IMR-90 (cell line): ENCODE data around the gene FADS6. TPM values are rescaled to one million over a fixed set of nuclear protein-coding genes. Genes with fewer than 3 reads are reported as not detected.

Experiments used
- ATAC-seq: fragments of 200-7000 bp; cut with Tn5 transposase; 2 replicates; pipeline ENCODE4 v1.9.1; 2020; ENCODE audit warnings: low read depth, mild to moderate bottlenecking, moderate library complexity
- BruUV-seq: library from RNA; stranded (reverse); fragments of 400-500 nt; replicated peaks from 2 replicates; lab custom pipeline; 2021; lab: Mats Ljungman, UMichigan
- CTCF ChIA-PET: fragments of 300-600 bp; formaldehyde crosslinking; extraction: SDS; loops from one replicate; lab custom pipeline; 2021; ENCODE audit warnings: antibody characterized with exemption; lab: Yijun Ruan, JAX
- POLR2A ChIA-PET: fragments of 300-600 bp; sonication (Branson Sonifier 250); formaldehyde crosslinking; loops from one replicate; lab custom pipeline; 2022; ENCODE audit warnings: antibody characterized with exemption; ENCODE audit not compliant: unreplicated experiment; lab: Charles Lee
- DNase-seq: peaks from one replicate; pipeline ENCODE4 v3.0.0; 2013
- H2AFZ ChIP-seq: replicated peaks from 2 replicates; pipeline ENCODE3; 2013; ENCODE audit warnings: low read length, mild to moderate bottlenecking; ENCODE audit not compliant: poor library complexity
- H2AK5ac ChIP-seq: 2 replicates; pipeline ENCODE4 v1.6.1; 2013; ENCODE audit warnings: low read depth, low read length, inconsistent platforms
- H2AK9ac ChIP-seq: replicated peaks from 2 replicates; pipeline ENCODE3; 2013; ENCODE audit warnings: mild to moderate bottlenecking, low read depth, low read length, moderate library complexity; ENCODE audit not compliant: poor library complexity
- H2BK120ac ChIP-seq: 2 replicates; pipeline ENCODE4 v1.6.1; 2013; ENCODE audit warnings: low read depth, low read length, inconsistent platforms
- H2BK15ac ChIP-seq: 3 replicates; pipeline ENCODE4 v1.6.1; 2013; ENCODE audit warnings: low read depth, low read length, inconsistent platforms
- H2BK20ac ChIP-seq: 2 replicates; pipeline ENCODE4 v1.6.1; 2013; ENCODE audit warnings: low read depth, mild to moderate bottlenecking, inconsistent platforms, low read length, moderate library complexity
- H2BK5ac ChIP-seq: 2 replicates; pipeline ENCODE4 v1.6.1; 2013; ENCODE audit warnings: mild to moderate bottlenecking, low read depth, low read length, inconsistent platforms; ENCODE audit not compliant: poor library complexity, severe bottlenecking
- H3K14ac ChIP-seq: replicated peaks from 2 replicates; pipeline ENCODE4 v1.6.1; 2013; ENCODE audit warnings: low read depth, low read length, inconsistent platforms
- H3K18ac ChIP-seq: 2 replicates; pipeline ENCODE4 v1.6.1; 2013; ENCODE audit warnings: low read depth, low read length, control low read depth
- H3K23ac ChIP-seq: 2 replicates; pipeline ENCODE4 v1.6.1; 2013; ENCODE audit warnings: low read depth, low read length, inconsistent platforms
- H3K27ac ChIP-seq: 2 replicates; pipeline ENCODE4 v1.5.1; 2013; ENCODE audit warnings: mild to moderate bottlenecking, control low read depth, low read length; ENCODE audit not compliant: insufficient read depth
- H3K27me3 ChIP-seq: 2 replicates; pipeline ENCODE4 v1.6.1; 2013; ENCODE audit warnings: low read length; ENCODE audit not compliant: control insufficient read depth, insufficient read depth
- H3K36me3 ChIP-seq: 2 replicates; pipeline ENCODE4 v1.6.1; 2013; ENCODE audit warnings: low read length, mixed read lengths; ENCODE audit not compliant: control insufficient read depth, insufficient read depth
- H3K4ac ChIP-seq: 2 replicates; pipeline ENCODE4 v1.6.1; 2013; ENCODE audit warnings: low read depth, low read length, inconsistent platforms
- H3K4me1 ChIP-seq: 2 replicates; pipeline ENCODE4 v1.6.1; 2013; ENCODE audit warnings: low read length, mixed read lengths; ENCODE audit not compliant: control insufficient read depth, insufficient read depth
- H3K4me2 ChIP-seq: 2 replicates; pipeline ENCODE4 v1.6.1; 2013; ENCODE audit warnings: low read depth, mild to moderate bottlenecking, control low read depth, low read length, moderate library complexity
- H3K4me3 ChIP-seq: 2 replicates; pipeline ENCODE4 v1.5.1; 2013; ENCODE audit warnings: low read depth, mild to moderate bottlenecking, control low read depth, low read length, moderate library complexity; ENCODE audit not compliant: insufficient read depth
- H3K56ac ChIP-seq: 2 replicates; pipeline ENCODE4 v1.6.1; 2013; ENCODE audit warnings: low read length, inconsistent platforms; ENCODE audit not compliant: insufficient read depth; ENCODE audit errors: extremely low read depth
- H3K79me1 ChIP-seq, 2 experiments: 2 replicates each; pipeline ENCODE4 v1.6.1; 2013; ENCODE audit warnings: low read length in 2 of 2, inconsistent platforms in 1 of 2, low read depth in 1 of 2
- H3K9ac ChIP-seq: 2 replicates; pipeline ENCODE4 v1.6.1; 2013; ENCODE audit warnings: low read depth, low read length, control low read depth
- H3K9me1 ChIP-seq: 2 replicates; pipeline ENCODE4 v1.6.1; 2013; ENCODE audit warnings: low read length, inconsistent platforms; ENCODE audit not compliant: insufficient read depth
- H3K9me3 ChIP-seq: 2 replicates; pipeline ENCODE4 v1.6.1; 2013; ENCODE audit warnings: low read length; ENCODE audit not compliant: control insufficient read depth, insufficient read depth
- H4K20me1 ChIP-seq: 2 replicates; pipeline ENCODE4 v1.6.1; 2013; ENCODE audit warnings: low read length, inconsistent platforms; ENCODE audit not compliant: insufficient read depth
- H4K5ac ChIP-seq: 2 replicates; pipeline ENCODE4 v1.6.1; 2013; ENCODE audit warnings: mild to moderate bottlenecking, low read depth, low read length, control low read depth
- H4K8ac ChIP-seq, 2 experiments: 2 replicates each; pipeline ENCODE4 v1.6.1; 2013; ENCODE audit warnings: low read depth in 2 of 2, low read length in 2 of 2, control low read depth in 1 of 2, inconsistent platforms in 1 of 2
- H4K91ac ChIP-seq: 2 replicates; pipeline ENCODE4 v1.6.1; 2013; ENCODE audit warnings: low read depth, low read length, inconsistent platforms; ENCODE audit not compliant: insufficient read depth
- BHLHE40 ChIP-seq: fragments of 150-350 bp; IDR thresholded peaks from 2 replicates; pipeline ENCODE4 v1.6.1; 2016; ENCODE audit warnings: mild to moderate bottlenecking, low read depth, low read length
- CEBPB ChIP-seq: IDR thresholded peaks from 2 replicates; pipeline ENCODE4 v1.6.1; 2012; ENCODE audit warnings: low read depth, low read length, improper control_type of control experiment
- CHD1 ChIP-seq: IDR thresholded peaks from 2 replicates; pipeline ENCODE4 v1.6.1; 2012; ENCODE audit warnings: low read depth, low read length, improper control_type of control experiment
- ELK1 ChIP-seq: fragments of 150-350 bp; IDR thresholded peaks from 2 replicates; pipeline ENCODE4 v1.6.1; 2016; ENCODE audit warnings: low read depth, mild to moderate bottlenecking, low read length, moderate library complexity, borderline replicate concordance
- FOS ChIP-seq: fragments of 150-350 bp; IDR thresholded peaks from 2 replicates; pipeline ENCODE4 v1.6.1; 2016; ENCODE audit warnings: low read depth, low read length
- MAFK ChIP-seq: IDR thresholded peaks from 2 replicates; pipeline ENCODE4 v1.6.1; 2012; ENCODE audit warnings: low read depth, low read length, improper control_type of control experiment
- MAZ ChIP-seq: IDR thresholded peaks from 2 replicates; pipeline ENCODE4 v1.6.1; 2012; ENCODE audit warnings: low read depth, mild to moderate bottlenecking, low read length, improper control_type of control experiment, moderate library complexity, borderline replicate concordance
- MXI1 ChIP-seq: IDR thresholded peaks from 2 replicates; pipeline ENCODE4 v1.6.1; 2012; ENCODE audit warnings: low read depth, mild to moderate bottlenecking, low read length, moderate library complexity, borderline replicate concordance
- NFE2L2 ChIP-seq: fragments of 150-350 bp; IDR thresholded peaks from 2 replicates; pipeline ENCODE4 v1.6.1; 2016; ENCODE audit warnings: low read depth, mild to moderate bottlenecking, low read length
- POLR2A ChIP-seq: IDR thresholded peaks from 2 replicates; pipeline ENCODE4 v1.6.1; 2012; ENCODE audit warnings: mild to moderate bottlenecking, low read depth, low read length
- RAD21 ChIP-seq: IDR thresholded peaks from 2 replicates; pipeline ENCODE4 v1.6.1; 2012; ENCODE audit warnings: low read length, improper control_type of control experiment
- RCOR1 ChIP-seq: IDR thresholded peaks from 2 replicates; pipeline ENCODE4 v1.6.1; 2012; ENCODE audit warnings: mild to moderate bottlenecking, low read length, improper control_type of control experiment; ENCODE audit not compliant: insufficient replicate concordance
- WGBS, 2 experiments: methylation state at CpG; one replicate each; pipeline versions ENCODE4 v1.1.5 to v1.1.7; 2013; ENCODE audit warnings: missing lambda C conversion rate in 2 of 2; ENCODE audit not compliant: insufficient read length in 1 of 2; ENCODE audit errors: extremely low coverage in 2 of 2; 5-methylcytosine and 5-hydroxymethylcytosine counted together
- dilution Hi-C: fragments of 300-500 bp; cut with HindIII; formaldehyde crosslinking; loops from one replicate; pipeline ENCODE4 v1.14.3; 2018; ENCODE audit warnings: low sequenced_read_pairs; ENCODE audit not compliant: unreplicated experiment
- in situ Hi-C: fragments of 300-500 bp; cut with MboI; formaldehyde crosslinking; loops from 3 replicates; pipeline ENCODE4 v1.14.3; 2019; ENCODE audit warnings: low sequenced_read_pairs, inconsistent platforms, mixed read lengths
- intact Hi-C: fragments of 100-400 bp; cut with micrococcal nuclease; formaldehyde crosslinking; loops from 2 replicates; pipeline ENCODE4 v1.10.0; 2022
- polyA plus RNA-seq, 3 experiments: library from polyadenylated mRNA; depleted of rRNA; stranded (reverse); fragments of >200 nt; gene quantifications; 2 replicates each; pipeline ENCODE4 v1.2.3, GENCODE V29; 2012; ENCODE audit warnings: low replicate concordance in 1 of 3
- total RNA-seq: library from RNA; depleted of rRNA; stranded (reverse); fragments of >200 nt; gene quantifications from 2 replicates; pipeline ENCODE4 v1.2.3, GENCODE V29; 2012
- TF ChIP-seq, protein P1 (sequence below): fragments of 150-350 bp; IDR thresholded peaks from 2 replicates; pipeline ENCODE4 v1.6.1; 2017; ENCODE audit warnings: mild to moderate bottlenecking, antibody characterized with exemption, low read length, low read depth
- TF ChIP-seq, protein P2 (sequence below): conservative IDR thresholded peaks from 2 replicates; pipeline ENCODE4 v1.5.1; 2012; ENCODE audit warnings: mild to moderate bottlenecking, low read depth, low read length, improper control_type of control experiment

The FADS6 gene
- total and polyA plus RNA-seq, 2 of the 4 experiments (the other 2 are of a cell fraction): not detected

DNA sequence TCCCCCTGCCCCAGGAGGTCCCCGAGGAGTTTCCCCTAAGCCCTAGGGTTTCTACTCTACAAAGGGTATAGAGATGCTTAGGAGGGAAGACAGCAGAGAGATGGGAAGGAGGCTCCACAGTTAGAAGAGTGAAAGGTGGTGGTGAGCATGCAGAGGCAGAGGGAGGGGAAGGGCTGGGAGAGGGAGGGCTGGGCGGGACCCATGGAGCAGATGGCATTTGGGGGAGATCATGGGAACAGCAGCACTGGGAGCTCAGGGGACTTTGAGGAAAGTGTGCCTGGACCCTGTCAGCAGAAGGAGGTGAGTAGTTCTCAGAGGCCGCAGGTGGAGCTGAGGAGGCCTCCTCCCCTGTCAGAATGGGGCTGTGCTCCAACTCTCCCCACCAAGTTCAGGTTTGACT is 41.6 kb upstream of the FADS6 start:
- Histone ChIP-seq H2BK15ac (no peak overlapping the region), H3K36me3 (no peaks in the 10 kb centered on the region), H3K18ac (no peak overlapping the region), H4K91ac (no peak overlapping the region), H2AK5ac (no peak overlapping the region), H3K9ac (no peak overlapping the region), H3K9me1 (no peaks in the 10 kb centered on the region), H4K20me1 (no peaks in the 10 kb centered on the region), H3K4me3 (no peak overlapping the region), H3K27me3 (peaks cover 73% of the 10 kb centered on the region), H3K79me1 (no peaks in the 10 kb centered on the region), H2AK9ac (no peak overlapping the region), H2BK5ac (no peak overlapping the region), H3K4me2 (no peak overlapping the region), H3K23ac (no peak overlapping the region), H3K9me3 (no peaks in the 10 kb centered on the region), H2AFZ (no peak overlapping the region), H3K56ac (no peak overlapping the region), H3K4me1 (peaks cover 2% of the 10 kb centered on the region; the same call in 1 of the 2 replicates), H3K4ac (no peak overlapping the region), H4K5ac (no peak overlapping the region), H3K27ac (no peak overlapping the region), H3K14ac (no peak overlapping the region), H4K8ac (no peak overlapping the region), H2BK120ac (no peak overlapping the region), H2BK20ac (no peak overlapping the region)
- dilution Hi-C loops: no loop called here
- WGBS, 2 experiments: no CpG with 5 or more reads among the region's 3 CpGs
- BruUV-seq: no TSS peak
- no peak for DNase-seq
- POLR2A ChIA-PET: no interaction called here
- in situ Hi-C loops: no loop called here
- intact Hi-C loops: no loop called here
- ATAC-seq: no peak
- CTCF ChIA-PET: no interaction called here
- TF ChIP-seq POLR2A (no peak), BHLHE40 (no peak), MXI1 (no peak), ELK1 (no peak), FOS (no peak), CHD1 (no peak), MAFK (no peak), RCOR1 (no peak), CEBPB (no peak), RAD21 (no peak), NFE2L2 (no peak), MAZ (no peak)
- TF ChIP-seq, protein P1, sequence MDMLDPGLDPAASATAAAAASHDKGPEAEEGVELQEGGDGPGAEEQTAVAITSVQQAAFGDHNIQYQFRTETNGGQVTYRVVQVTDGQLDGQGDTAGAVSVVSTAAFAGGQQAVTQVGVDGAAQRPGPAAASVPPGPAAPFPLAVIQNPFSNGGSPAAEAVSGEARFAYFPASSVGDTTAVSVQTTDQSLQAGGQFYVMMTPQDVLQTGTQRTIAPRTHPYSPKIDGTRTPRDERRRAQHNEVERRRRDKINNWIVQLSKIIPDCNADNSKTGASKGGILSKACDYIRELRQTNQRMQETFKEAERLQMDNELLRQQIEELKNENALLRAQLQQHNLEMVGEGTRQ: no peak
- TF ChIP-seq, protein P2, sequence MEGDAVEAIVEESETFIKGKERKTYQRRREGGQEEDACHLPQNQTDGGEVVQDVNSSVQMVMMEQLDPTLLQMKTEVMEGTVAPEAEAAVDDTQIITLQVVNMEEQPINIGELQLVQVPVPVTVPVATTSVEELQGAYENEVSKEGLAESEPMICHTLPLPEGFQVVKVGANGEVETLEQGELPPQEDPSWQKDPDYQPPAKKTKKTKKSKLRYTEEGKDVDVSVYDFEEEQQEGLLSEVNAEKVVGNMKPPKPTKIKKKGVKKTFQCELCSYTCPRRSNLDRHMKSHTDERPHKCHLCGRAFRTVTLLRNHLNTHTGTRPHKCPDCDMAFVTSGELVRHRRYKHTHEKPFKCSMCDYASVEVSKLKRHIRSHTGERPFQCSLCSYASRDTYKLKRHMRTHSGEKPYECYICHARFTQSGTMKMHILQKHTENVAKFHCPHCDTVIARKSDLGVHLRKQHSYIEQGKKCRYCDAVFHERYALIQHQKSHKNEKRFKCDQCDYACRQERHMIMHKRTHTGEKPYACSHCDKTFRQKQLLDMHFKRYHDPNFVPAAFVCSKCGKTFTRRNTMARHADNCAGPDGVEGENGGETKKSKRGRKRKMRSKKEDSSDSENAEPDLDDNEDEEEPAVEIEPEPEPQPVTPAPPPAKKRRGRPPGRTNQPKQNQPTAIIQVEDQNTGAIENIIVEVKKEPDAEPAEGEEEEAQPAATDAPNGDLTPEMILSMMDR: no peak
